Natural killer cell treated with Interleukin-12 subunit alpha and Interleukin-12 subunit beta and Interleukin-15 and Interleukin-18, amount 100 ng/mL, for 72 hours (primary cell): Measurements from ENCODE around the gene UBR2. TPM values are rescaled to one million over a fixed set of nuclear protein-coding genes. Genes with fewer than 3 reads are reported as not detected.

Source experiments
- ATAC-seq, 2 donors: fragments of 150-1000 bp; cut with Tn5 transposase in 1 of 2; sonication (Bioruptor Pico), chemical (Tn5 transposase) in 1 of 2; 2 replicates each; pipeline ENCODE4 v1.10.0; 2021
- DNase-seq: peaks from one replicate; pipeline ENCODE4 v3.0.0; 2022; ENCODE audit warnings: low spot score
- H3K27ac Mint-ChIP-seq, 2 donors: 1 replicate in 1 of 2; 2 replicates in 1 of 2; pipeline ENCODE4 v1.8.0; 2022; ENCODE audit warnings: mixed read lengths in 2 of 2, mild to moderate bottlenecking in 1 of 2, moderate library complexity in 1 of 2
- H3K27me3 Mint-ChIP-seq, 2 donors: 1 replicate in 1 of 2; 2 replicates in 1 of 2; pipeline ENCODE4 v1.8.0; 2022; ENCODE audit warnings: mixed read lengths in 2 of 2
- H3K36me3 Mint-ChIP-seq: one replicate; pipeline ENCODE4 v1.8.0; 2022; ENCODE audit warnings: mixed read lengths
- H3K4me1 Mint-ChIP-seq, 2 donors: 1 replicate in 1 of 2; 2 replicates in 1 of 2; pipeline ENCODE4 v1.8.0; 2022; ENCODE audit warnings: low read depth in 2 of 2, mixed read lengths in 2 of 2, mild to moderate bottlenecking in 1 of 2
- H3K4me3 Mint-ChIP-seq: one replicate; pipeline ENCODE4 v1.8.0; 2022; ENCODE audit warnings: mixed read lengths
- H3K9me3 Mint-ChIP-seq: 2 replicates; pipeline ENCODE4 v1.8.0; 2022; ENCODE audit warnings: mixed read lengths
- total RNA-seq, 2 donors: library from RNA; stranded (reverse); gene quantifications; one replicate each; pipeline ENCODE4 v1.2.3, GENCODE V29; 2022

UBR2 gene
- 10 to 100 TPM; 31.9 to 34.2 TPM for total RNA-seq

- H3K27me3 Mint-ChIP-seq, result peaks cover 0 to 4% of the 10 kb centered on the region in 2 donors
- H3K4me1 Mint-ChIP-seq, result peaks cover 29 to 36% of the 10 kb centered on the region in 2 donors
- H3K4me3 Mint-ChIP-seq, result peak within 1 kb of the TSS; percentile 99
- peak; percentile 99 for ATAC-seq
- DNase-seq, result peak; percentile 93
- peaks cover 6% of the 10 kb centered on the region for H3K36me3 Mint-ChIP-seq
- H3K27ac Mint-ChIP-seq, result peak within 1 kb of the TSS; percentile 79 to 93
- H3K9me3 Mint-ChIP-seq, result no peaks in the 10 kb centered on the region
Observed at GRCh38 chr6:42563697-42564505, at the start of gene UBR2. Gene UBR2 (plus strand): TSS chr6:42564029. CDS start chr6:42564320, 291 bp downstream.

- ATAC-seq (no peak), DNase-seq (no peak)
- H3K4me3 Mint-ChIP-seq, result no peak overlapping the region
- peaks cover under 1% of the 10 kb centered on the region for H3K9me3 Mint-ChIP-seq
- peaks cover under 1% of the 10 kb centered on the region for H3K36me3 Mint-ChIP-seq
- H3K27me3 Mint-ChIP-seq, result peaks cover 0 to 4% of the 10 kb centered on the region in 2 donors
- peaks cover 0 to 12% of the 10 kb centered on the region in 2 donors for H3K4me1 Mint-ChIP-seq
- H3K27ac Mint-ChIP-seq, result no peak overlapping the region
Observed at GRCh38 chr6:42514745-42515144, 49.1 kb upstream of the UBR2 start.

DNA sequence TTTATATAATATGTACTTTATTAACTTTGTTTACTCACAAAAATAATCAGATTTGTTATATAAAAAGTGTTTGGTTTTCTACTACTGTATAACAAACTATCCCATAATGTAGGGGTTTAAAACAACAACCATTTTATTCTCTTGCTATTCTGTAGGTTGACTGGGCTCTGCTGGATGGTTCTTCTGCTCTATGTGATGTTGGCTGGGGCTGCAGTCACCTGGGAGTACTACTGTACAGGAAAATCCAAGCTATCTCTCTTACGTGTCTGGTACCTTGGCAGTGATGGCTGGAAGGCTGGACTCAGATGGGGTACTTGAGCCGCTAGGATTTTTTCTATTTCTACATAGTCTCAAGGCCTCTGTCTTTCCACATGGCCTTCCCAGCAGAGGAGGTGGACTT is 44.0 kb upstream of the UBR2 start:
- H3K27me3 Mint-ChIP-seq, result peaks cover 0 to 2% of the 10 kb centered on the region in 2 donors
- no peak overlapping the region for H3K4me3 Mint-ChIP-seq
- H3K9me3 Mint-ChIP-seq, result peaks cover 5% of the 10 kb centered on the region
- H3K4me1 Mint-ChIP-seq, result peaks cover 6 to 11% of the 10 kb centered on the region in 2 donors
- H3K36me3 Mint-ChIP-seq, result peaks cover 4% of the 10 kb centered on the region
- H3K27ac Mint-ChIP-seq, result no peak overlapping the region
- ATAC-seq, result no peak
- no peak for DNase-seq

- Mint-ChIP-seq H3K36me3 (peaks cover 4% of the 10 kb centered on the region), H3K4me3 (peak overlapping the region; percentile 50), H3K9me3 (peaks cover 5% of the 10 kb centered on the region), H3K4me1 (peaks cover 6 to 11% of the 10 kb centered on the region in 2 donors), H3K27ac (peak overlapping the region in 1 of 2 donors; percentile 62), H3K27me3 (no peaks in the 10 kb centered on the region)
- ATAC-seq (peak; percentile 78 to 92), DNase-seq (no peak)
Observed at GRCh38 chr6:42520786-42521607, 42.8 kb upstream of the UBR2 start.

GRCh38 chr6:42522036-42522435 is 41.8 kb upstream of the UBR2 start:
- DNase-seq (no peak), ATAC-seq (no peak)
- H3K4me3 Mint-ChIP-seq, result no peak overlapping the region
- H3K4me1 Mint-ChIP-seq, result peaks cover 6 to 11% of the 10 kb centered on the region in 2 donors
- H3K36me3 Mint-ChIP-seq, result peaks cover 4% of the 10 kb centered on the region
- peaks cover 5% of the 10 kb centered on the region for H3K9me3 Mint-ChIP-seq
- H3K27ac Mint-ChIP-seq, result peak overlapping the region in 1 of 2 donors; percentile 62
- H3K27me3 Mint-ChIP-seq, result no peaks in the 10 kb centered on the region

DNA sequence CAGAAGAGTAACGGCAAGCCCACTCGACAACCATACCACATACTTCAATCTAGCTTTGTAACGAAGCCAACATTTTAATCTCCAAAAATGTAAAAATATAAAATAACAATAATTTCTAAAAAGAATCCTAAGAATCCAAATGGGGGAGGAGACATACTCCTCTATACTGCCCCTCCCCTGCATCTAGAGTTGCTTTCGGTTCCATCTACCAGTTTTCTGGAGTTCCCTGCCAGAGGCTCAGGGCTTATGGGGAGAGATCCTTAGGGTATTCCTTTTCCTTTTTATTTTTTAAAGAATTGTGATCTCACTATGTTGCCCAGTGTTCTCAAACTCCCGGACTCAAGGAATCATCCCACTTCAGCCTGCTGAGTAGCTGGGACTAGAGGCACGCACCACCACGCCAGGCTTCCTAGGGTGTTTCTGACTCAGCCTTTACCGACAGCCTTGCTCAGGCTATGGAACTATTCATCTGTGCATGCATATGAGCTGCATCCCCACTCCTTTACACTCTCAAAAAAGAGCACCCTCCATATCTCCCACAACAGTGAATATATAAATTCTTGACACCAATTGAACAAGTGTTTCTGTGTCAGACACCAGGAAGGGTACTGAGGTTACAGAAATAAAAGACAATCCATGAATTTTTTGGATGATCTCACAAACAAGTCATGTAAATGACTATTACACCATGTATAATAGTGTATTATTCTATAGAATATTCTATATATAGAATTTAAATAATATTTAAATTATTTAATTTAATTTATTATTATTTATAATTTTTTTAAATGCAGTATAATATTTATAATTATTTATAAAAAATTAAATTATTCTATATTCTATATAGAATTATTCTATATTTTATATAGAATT is 40.7 kb upstream of the UBR2 start:
- Mint-ChIP-seq H3K9me3 (peaks cover 5% of the 10 kb centered on the region), H3K36me3 (peaks cover 4% of the 10 kb centered on the region), H3K4me1 (peaks cover 6 to 11% of the 10 kb centered on the region in 2 donors), H3K4me3 (no peak overlapping the region), H3K27ac (no peak overlapping the region), H3K27me3 (no peaks in the 10 kb centered on the region)
- DNase-seq, result no peak
- ATAC-seq, result no peak

GRCh38 chr6:42525206-42525605 is 38.6 kb upstream of the UBR2 start:
- no peak for ATAC-seq
- H3K4me1 Mint-ChIP-seq, result peaks cover 6% of the 10 kb centered on the region in 2 donors
- DNase-seq, result no peak
- peaks cover under 1% of the 10 kb centered on the region for H3K9me3 Mint-ChIP-seq
- peaks cover 0 to under 1% of the 10 kb centered on the region in 2 donors for H3K27me3 Mint-ChIP-seq
- no peak overlapping the region for H3K27ac Mint-ChIP-seq
- no peaks in the 10 kb centered on the region for H3K36me3 Mint-ChIP-seq
- no peak overlapping the region for H3K4me3 Mint-ChIP-seq

GRCh38 chr6:42526616-42527015 is 37.2 kb upstream of the UBR2 start:
- no peak overlapping the region for H3K27ac Mint-ChIP-seq
- H3K9me3 Mint-ChIP-seq, result no peaks in the 10 kb centered on the region
- H3K27me3 Mint-ChIP-seq, result peaks cover 0 to 3% of the 10 kb centered on the region in 2 donors
- DNase-seq (no peak), ATAC-seq (no peak)
- H3K4me3 Mint-ChIP-seq, result no peak overlapping the region
- no peaks in the 10 kb centered on the region for H3K4me1 Mint-ChIP-seq
- no peaks in the 10 kb centered on the region for H3K36me3 Mint-ChIP-seq

GRCh38 chr6:42527204-42527603 is 36.6 kb upstream of the UBR2 start:
- Mint-ChIP-seq H3K27me3 (peaks cover 0 to 3% of the 10 kb centered on the region in 2 donors), H3K9me3 (no peaks in the 10 kb centered on the region), H3K27ac (no peak overlapping the region), H3K36me3 (no peaks in the 10 kb centered on the region), H3K4me3 (no peak overlapping the region), H3K4me1 (no peaks in the 10 kb centered on the region)
- no peak for ATAC-seq
- no peak for DNase-seq

GRCh38 chr6:42530296-42530695 is 33.5 kb upstream of the UBR2 start:
- H3K27ac Mint-ChIP-seq, result no peak overlapping the region
- no peaks in the 10 kb centered on the region for H3K9me3 Mint-ChIP-seq
- H3K4me3 Mint-ChIP-seq, result no peak overlapping the region
- peaks cover 0 to 3% of the 10 kb centered on the region in 2 donors for H3K27me3 Mint-ChIP-seq
- ATAC-seq (no peak), DNase-seq (no peak)
- no peaks in the 10 kb centered on the region for H3K36me3 Mint-ChIP-seq
- H3K4me1 Mint-ChIP-seq, result no peaks in the 10 kb centered on the region

- Mint-ChIP-seq H3K27ac (no peak overlapping the region), H3K27me3 (peaks cover 0 to 3% of the 10 kb centered on the region in 2 donors), H3K9me3 (no peaks in the 10 kb centered on the region), H3K36me3 (no peaks in the 10 kb centered on the region), H3K4me1 (no peaks in the 10 kb centered on the region), H3K4me3 (no peak overlapping the region)
- DNase-seq (no peak), ATAC-seq (no peak)
Observed at GRCh38 chr6:42530751-42531150, 33.1 kb upstream of the UBR2 start.

- no peaks in the 10 kb centered on the region for H3K9me3 Mint-ChIP-seq
- no peak overlapping the region for H3K4me3 Mint-ChIP-seq
- ATAC-seq, result no peak
- no peak for DNase-seq
- no peaks in the 10 kb centered on the region for H3K36me3 Mint-ChIP-seq
- H3K27me3 Mint-ChIP-seq, result peaks cover 0 to 3% of the 10 kb centered on the region in 2 donors
- H3K4me1 Mint-ChIP-seq, result no peaks in the 10 kb centered on the region
- peak overlapping the region in 1 of 2 donors; percentile 14 for H3K27ac Mint-ChIP-seq
Observed at GRCh38 chr6:42532038-42532669, 31.7 kb upstream of the UBR2 start.

GRCh38 chr6:42533794-42534193 is 30.0 kb upstream of the UBR2 start:
- H3K27me3 Mint-ChIP-seq, result peaks cover 0 to 3% of the 10 kb centered on the region in 2 donors
- no peaks in the 10 kb centered on the region for H3K9me3 Mint-ChIP-seq
- no peaks in the 10 kb centered on the region for H3K4me1 Mint-ChIP-seq
- ATAC-seq (no peak), DNase-seq (no peak)
- no peak overlapping the region for H3K27ac Mint-ChIP-seq
- H3K36me3 Mint-ChIP-seq, result no peaks in the 10 kb centered on the region
- no peak overlapping the region for H3K4me3 Mint-ChIP-seq
